KMS-11 (cell line): Measurements from ENCODE around the gene DUS3L.

Experiments used
- H2AFZ ChIP-seq: fragments of 200-600 bp; sonication (generic); 2 replicates; pipeline ENCODE4 v1.6.1; 2016; ENCODE audit warnings: antibody characterized with exemption, mixed run types, low read depth
- H3K27ac ChIP-seq: fragments of 200-600 bp; sonication (generic); 2 replicates; pipeline ENCODE4 v1.6.1; 2016; ENCODE audit warnings: mild to moderate bottlenecking, mixed run types
- H3K27me3 ChIP-seq: fragments of 200-600 bp; sonication (generic); 2 replicates; pipeline ENCODE4 v1.6.1; 2017; ENCODE audit warnings: mild to moderate bottlenecking, low read depth, mixed run types, moderate library complexity; ENCODE audit not compliant: insufficient read depth
- H3K36me3 ChIP-seq: fragments of 200-600 bp; sonication (generic); 2 replicates; pipeline ENCODE4 v1.6.1; 2017; ENCODE audit warnings: mild to moderate bottlenecking, mixed run types; ENCODE audit not compliant: insufficient read depth
- H3K4me1 ChIP-seq: fragments of 200-600 bp; sonication (generic); 2 replicates; pipeline ENCODE4 v1.6.1; 2016; ENCODE audit warnings: mild to moderate bottlenecking, low read depth, mixed run types; ENCODE audit not compliant: poor library complexity, severe bottlenecking
- H3K4me2 ChIP-seq: fragments of 200-600 bp; sonication (generic); 2 replicates; pipeline ENCODE4 v1.7.0; 2016; ENCODE audit warnings: mild to moderate bottlenecking, mixed run types
- H3K4me3 ChIP-seq: fragments of 200-600 bp; sonication (generic); IDR thresholded peaks from 2 replicates; pipeline ENCODE4 v1.6.1; 2017; ENCODE audit warnings: low read depth, low read length, mixed read lengths; ENCODE audit not compliant: insufficient read depth
- H3K79me2 ChIP-seq: fragments of 200-600 bp; sonication (generic); 2 replicates; pipeline ENCODE4 v1.6.1; 2016; ENCODE audit warnings: low read depth, mixed run types; ENCODE audit not compliant: insufficient read depth
- H3K9ac ChIP-seq: fragments of 200-600 bp; sonication (generic); 2 replicates; pipeline ENCODE4 v1.6.1; 2016; ENCODE audit warnings: mild to moderate bottlenecking, mixed run types
- H4K20me1 ChIP-seq: fragments of 200-600 bp; sonication (generic); 2 replicates; pipeline ENCODE4 v1.6.1; 2016; ENCODE audit warnings: mild to moderate bottlenecking, mixed run types; ENCODE audit not compliant: insufficient read depth
- CTCF ChIP-seq: fragments of 200-600 bp; sonication (generic); conservative IDR thresholded peaks from 2 replicates; pipeline ENCODE4 v1.6.1; 2017; ENCODE audit warnings: low read depth, mild to moderate bottlenecking, antibody characterized with exemption, low read length, moderate library complexity, mixed read lengths

The DUS3L gene

GRCh38 chr19:5743630-5744029 is 47.3 kb downstream of the DUS3L start:
- no peak overlapping the region for H3K4me3 ChIP-seq
- H3K9ac ChIP-seq: no peak overlapping the region
- H4K20me1 ChIP-seq: no peaks in the 10 kb centered on the region
- H3K4me2 ChIP-seq: no peak overlapping the region
- no peaks in the 10 kb centered on the region for H3K79me2 ChIP-seq
- H3K27ac ChIP-seq: no peak overlapping the region
- no peaks in the 10 kb centered on the region for H3K4me1 ChIP-seq
- no peak overlapping the region for H2AFZ ChIP-seq
- no peaks in the 10 kb centered on the region for H3K36me3 ChIP-seq
- no peak for TF ChIP-seq CTCF
- peaks cover 22% of the 10 kb centered on the region; the same call in 1 of the 2 replicates for H3K27me3 ChIP-seq

GRCh38 chr19:5742051-5742450 is 48.9 kb downstream of the DUS3L start:
- no peak overlapping the region for H3K9ac ChIP-seq
- H3K79me2 ChIP-seq: no peaks in the 10 kb centered on the region
- H3K4me2 ChIP-seq: no peak overlapping the region
- no peak overlapping the region for H3K27ac ChIP-seq
- H3K27me3 ChIP-seq: peaks cover 13% of the 10 kb centered on the region; the same call in 1 of the 2 replicates
- no peak for TF ChIP-seq CTCF
- no peak overlapping the region for H2AFZ ChIP-seq
- H3K4me1 ChIP-seq: no peaks in the 10 kb centered on the region
- H4K20me1 ChIP-seq: no peaks in the 10 kb centered on the region
- no peak overlapping the region for H3K4me3 ChIP-seq
- H3K36me3 ChIP-seq: no peaks in the 10 kb centered on the region

- no peak for TF ChIP-seq CTCF
- Histone ChIP-seq H3K27ac (no peak overlapping the region), H3K4me2 (no peak overlapping the region), H3K36me3 (no peaks in the 10 kb centered on the region), H3K79me2 (no peaks in the 10 kb centered on the region), H3K27me3 (no peaks in the 10 kb centered on the region; the same call in 1 of the 2 replicates), H4K20me1 (no peaks in the 10 kb centered on the region), H2AFZ (no peak overlapping the region), H3K9ac (no peak overlapping the region), H3K4me1 (no peaks in the 10 kb centered on the region), H3K4me3 (no peak overlapping the region)
These were observed 52.5 kb downstream of the DUS3L start for GRCh38 chr19:5738423-5738822.
